Coronary artery (tissue), 2 donors: ENCODE data around the gene NHP2.

Experiments
- DNase-seq: peaks from one replicate; pipeline ENCODE4 v3.0.0-alpha.2; 2017; ENCODE audit warnings: low spot score
- H3K27ac ChIP-seq, 2 donors: fragments of 200-600 bp; sonication (generic); one replicate each; pipeline ENCODE4 v1.5.1; 2016 to 2019
- H3K4me3 ChIP-seq: fragments of 200-600 bp; sonication (generic); 2 replicates; pipeline ENCODE4 v1.5.1; 2016; ENCODE audit warnings: mild to moderate bottlenecking, moderate library complexity
- CTCF ChIP-seq: fragments of 200-600 bp; sonication (generic); IDR thresholded peaks from one replicate; pipeline ENCODE4 v1.5.1; 2019; ENCODE audit warnings: antibody characterized with exemption

The NHP2 gene

GRCh38 chr5:178152491-178153444, 917 bp downstream of the NHP2 start:
- no peak for DNase-seq
- Histone ChIP-seq H3K4me3 (peak overlapping the region; percentile 76), H3K27ac (peak overlapping the region; percentile 57 to 78)
- no peak for TF ChIP-seq CTCF

- TF ChIP-seq CTCF: no peak
- no peak overlapping the region for H3K27ac ChIP-seq
- H3K4me3 ChIP-seq: no peak overlapping the region
- DNase-seq: no peak
These were observed 2.5 kb downstream of the NHP2 start for GRCh38 chr5:178150977-178151734.

GRCh38 chr5:178149199-178149932, 4.3 kb downstream of the NHP2 start:
- DNase-seq: no peak
- no peak for TF ChIP-seq CTCF
- H3K4me3 ChIP-seq: no peak overlapping the region
- no peak overlapping the region for H3K27ac ChIP-seq

- H3K4me3 ChIP-seq: no peak overlapping the region
- DNase-seq: no peak
- no peak overlapping the region for H3K27ac ChIP-seq
- no peak for TF ChIP-seq CTCF
These were observed 6.3 kb downstream of the NHP2 start for GRCh38 chr5:178147406-178147805.

GRCh38 chr5:178145965-178146820, 7.5 kb downstream of the NHP2 start:
- no peak for DNase-seq
- peak; percentile 42 for TF ChIP-seq CTCF
- H3K4me3 ChIP-seq: no peak overlapping the region
- no peak overlapping the region for H3K27ac ChIP-seq

- Histone ChIP-seq H3K27ac (no peak overlapping the region), H3K4me3 (no peak overlapping the region)
- TF ChIP-seq CTCF: no peak
- no peak for DNase-seq
These were observed 9.8 kb downstream of the NHP2 start for GRCh38 chr5:178143901-178144300.
